ENCODE data around the gene CCDC34.

DNA sequence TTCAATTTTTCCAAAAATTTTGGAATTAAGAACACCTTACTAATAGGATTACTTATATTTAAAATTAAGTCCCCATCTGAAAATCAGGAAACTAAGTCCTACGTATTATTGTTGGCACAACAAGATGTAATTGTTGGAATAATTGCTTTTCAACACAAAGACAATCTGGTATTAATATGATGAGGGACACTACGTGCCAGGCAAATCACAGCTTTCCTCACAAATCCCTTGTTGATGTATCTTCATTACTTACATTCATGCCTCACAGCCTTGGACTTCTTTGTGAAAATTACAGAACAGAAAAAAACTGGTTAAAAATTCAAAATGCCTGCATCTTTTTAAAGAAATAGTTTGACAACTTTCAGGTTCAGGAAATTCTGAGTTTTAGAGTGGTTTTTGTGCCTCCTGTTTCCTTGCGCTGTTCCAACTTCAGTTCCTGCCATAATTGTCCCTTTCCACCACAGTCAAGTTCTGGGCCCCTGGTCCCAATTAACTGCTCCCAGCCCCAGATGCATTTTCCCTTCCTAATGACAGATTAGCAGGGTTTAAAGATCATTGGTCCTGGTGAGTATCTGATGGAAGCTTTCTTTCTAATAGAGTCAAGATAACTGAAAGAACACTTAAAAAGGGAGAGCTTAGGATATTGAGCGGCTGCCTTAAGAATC lies 23.3 kb upstream of the CCDC34 start:
- TF ChIP-seq, protein P1, sequence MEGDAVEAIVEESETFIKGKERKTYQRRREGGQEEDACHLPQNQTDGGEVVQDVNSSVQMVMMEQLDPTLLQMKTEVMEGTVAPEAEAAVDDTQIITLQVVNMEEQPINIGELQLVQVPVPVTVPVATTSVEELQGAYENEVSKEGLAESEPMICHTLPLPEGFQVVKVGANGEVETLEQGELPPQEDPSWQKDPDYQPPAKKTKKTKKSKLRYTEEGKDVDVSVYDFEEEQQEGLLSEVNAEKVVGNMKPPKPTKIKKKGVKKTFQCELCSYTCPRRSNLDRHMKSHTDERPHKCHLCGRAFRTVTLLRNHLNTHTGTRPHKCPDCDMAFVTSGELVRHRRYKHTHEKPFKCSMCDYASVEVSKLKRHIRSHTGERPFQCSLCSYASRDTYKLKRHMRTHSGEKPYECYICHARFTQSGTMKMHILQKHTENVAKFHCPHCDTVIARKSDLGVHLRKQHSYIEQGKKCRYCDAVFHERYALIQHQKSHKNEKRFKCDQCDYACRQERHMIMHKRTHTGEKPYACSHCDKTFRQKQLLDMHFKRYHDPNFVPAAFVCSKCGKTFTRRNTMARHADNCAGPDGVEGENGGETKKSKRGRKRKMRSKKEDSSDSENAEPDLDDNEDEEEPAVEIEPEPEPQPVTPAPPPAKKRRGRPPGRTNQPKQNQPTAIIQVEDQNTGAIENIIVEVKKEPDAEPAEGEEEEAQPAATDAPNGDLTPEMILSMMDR (IDR thresholded peaks at IDR 0.05; ENCODE audit: borderline replicate concordance, extremely low read depth, low read length, poor library complexity, severe bottlenecking) = no peak
- TF ChIP-seq EZH2 (IDR thresholded peaks at IDR 0.05; ENCODE audit: borderline replicate concordance, low read depth, low read length, severe bottlenecking) = no peak

Measured in DND-41 (cell line).